NCI-H526 (cell line): ENCODE data around the gene NUBPL.

Experiments
- DNase-seq, 2 experiments: peaks; one replicate each; lab custom pipeline; 2025; lab: John Stamatoyannopoulos, UW

Gene NUBPL, protein sequence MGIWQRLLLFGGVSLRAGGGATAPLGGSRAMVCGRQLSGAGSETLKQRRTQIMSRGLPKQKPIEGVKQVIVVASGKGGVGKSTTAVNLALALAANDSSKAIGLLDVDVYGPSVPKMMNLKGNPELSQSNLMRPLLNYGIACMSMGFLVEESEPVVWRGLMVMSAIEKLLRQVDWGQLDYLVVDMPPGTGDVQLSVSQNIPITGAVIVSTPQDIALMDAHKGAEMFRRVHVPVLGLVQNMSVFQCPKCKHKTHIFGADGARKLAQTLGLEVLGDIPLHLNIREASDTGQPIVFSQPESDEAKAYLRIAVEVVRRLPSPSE

DNA sequence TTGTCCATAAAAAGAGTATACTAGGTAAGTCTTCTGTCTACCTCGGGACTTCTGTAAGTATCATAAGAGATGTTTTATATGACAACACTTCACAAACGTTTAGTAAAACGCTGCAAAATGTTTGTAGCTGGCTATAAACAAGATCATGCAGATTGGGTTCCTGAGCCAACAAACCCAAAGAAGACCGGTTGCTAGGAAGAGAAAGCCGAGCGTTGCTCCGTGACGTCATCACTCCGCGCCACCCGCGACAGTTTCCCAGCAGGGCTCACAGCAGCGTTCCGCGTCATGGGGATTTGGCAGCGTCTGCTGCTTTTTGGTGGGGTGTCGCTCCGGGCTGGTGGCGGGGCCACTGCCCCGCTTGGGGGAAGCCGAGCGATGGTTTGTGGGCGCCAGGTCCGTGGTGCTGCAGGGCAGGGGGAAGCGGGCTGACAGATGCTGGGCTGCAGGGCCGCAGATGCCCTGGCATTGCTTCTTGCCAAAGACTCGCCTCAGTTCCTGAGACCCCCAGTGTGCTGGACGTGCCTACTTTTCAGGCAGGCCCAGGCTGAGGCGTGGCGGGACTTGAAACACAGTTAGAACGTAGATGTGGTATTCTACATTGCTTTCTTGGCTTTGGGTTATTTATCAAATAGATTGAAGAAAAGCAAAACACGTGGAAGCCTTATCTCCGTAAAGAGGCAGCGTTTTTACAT, at the start of gene NUBPL:
NUBPL (plus strand) TSS at position 250 of the 692 bp plus-strand sequence; CDS start at position 286, 36 bp downstream.
- peak; percentile 74 to 92 for DNase-seq

- DNase-seq = no peak
These were observed 34.1 kb upstream of the NUBPL start for GRCh38 chr14:31527087-31527486.

DNA sequence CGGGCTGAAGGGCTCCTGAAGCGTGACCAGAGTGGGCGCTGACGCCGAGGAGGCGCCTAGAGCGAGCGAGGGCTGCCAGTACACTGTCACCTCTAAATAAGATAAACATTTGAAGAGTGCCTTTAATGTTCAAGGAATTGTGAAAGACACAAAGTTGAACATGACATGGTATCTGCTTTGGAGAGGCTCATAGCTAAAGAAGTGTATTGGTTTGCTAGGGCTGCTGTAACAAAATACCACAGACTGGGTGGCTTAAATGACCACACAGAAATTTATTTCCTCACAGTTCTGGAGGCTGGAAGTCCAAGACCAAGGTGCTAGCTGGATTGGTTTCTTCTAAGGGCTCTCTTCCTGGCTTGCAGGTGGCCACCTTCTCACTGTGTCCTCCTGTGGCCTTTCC, 33.7 kb upstream of the NUBPL start:
- no peak for DNase-seq

- no peak for DNase-seq
These were observed 32.2 kb upstream of the NUBPL start for GRCh38 chr14:31529053-31529452.

- no peak for DNase-seq
These were observed 31.1 kb upstream of the NUBPL start for GRCh38 chr14:31530136-31530535.

DNA sequence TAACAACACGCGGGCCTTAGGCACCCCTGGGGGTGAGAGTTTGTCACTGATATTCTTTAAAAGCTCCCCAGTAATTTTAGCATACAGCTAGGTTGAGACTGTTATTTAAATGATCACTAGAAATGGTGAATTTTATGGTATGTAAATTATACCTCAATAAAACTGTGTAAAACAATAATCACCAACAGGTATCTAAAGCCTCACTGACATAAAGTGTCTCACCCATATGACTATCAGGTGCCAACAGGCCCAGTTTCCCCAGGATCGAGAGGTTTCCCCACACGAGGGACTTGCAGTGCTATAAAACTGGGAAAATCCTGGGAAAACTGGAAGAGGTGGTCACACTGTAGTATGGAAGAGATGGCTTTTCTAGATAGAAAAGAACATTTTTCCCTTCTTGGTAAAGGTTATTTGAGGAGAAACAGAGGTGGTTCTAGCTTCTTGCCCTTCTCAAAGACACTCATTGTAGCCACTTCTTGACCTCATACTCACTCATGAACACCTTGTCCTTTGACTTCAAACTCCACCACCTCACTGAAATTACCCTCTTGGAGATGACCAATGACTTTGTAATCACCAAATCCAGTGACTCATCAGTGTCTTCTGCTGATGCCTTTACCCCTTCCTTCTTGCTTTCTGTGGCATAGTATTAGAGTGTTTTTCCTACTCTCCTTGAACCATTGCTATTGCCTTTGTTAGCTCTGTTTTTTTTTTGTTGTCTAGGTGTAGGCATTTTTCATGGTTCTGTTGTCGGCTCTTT, 24.8 kb upstream of the NUBPL start:
- DNase-seq = peak in 1 of 2 experiments; percentile 5

GRCh38 chr14:31541702-31542101, 19.5 kb upstream of the NUBPL start:
- DNase-seq = no peak

- peak in 1 of 2 experiments; percentile 1 for DNase-seq
These were observed 17.0 kb upstream of the NUBPL start for GRCh38 chr14:31543969-31544799.

GRCh38 chr14:31544816-31545215, 16.4 kb upstream of the NUBPL start:
- DNase-seq = no peak

DNA sequence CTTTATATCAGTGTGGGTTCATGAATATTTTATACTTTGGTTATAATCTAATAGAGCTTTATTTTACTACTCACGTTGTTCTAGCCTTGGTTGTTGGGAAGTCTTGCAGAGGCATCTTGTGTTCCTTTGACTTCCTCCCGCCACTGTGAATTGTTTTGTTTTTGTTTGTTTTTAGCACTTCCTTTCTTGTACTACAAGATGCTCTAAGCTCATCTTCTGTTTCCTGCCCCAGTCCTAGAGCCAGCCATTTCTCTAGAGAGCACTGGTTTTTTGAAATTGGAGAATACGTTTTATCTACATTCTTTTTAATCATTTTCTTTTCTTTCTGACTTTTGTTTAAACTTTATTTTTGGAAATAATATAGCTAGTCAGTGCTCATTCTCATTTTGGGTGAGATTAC, 15.9 kb upstream of the NUBPL start:
- DNase-seq = no peak

DNA sequence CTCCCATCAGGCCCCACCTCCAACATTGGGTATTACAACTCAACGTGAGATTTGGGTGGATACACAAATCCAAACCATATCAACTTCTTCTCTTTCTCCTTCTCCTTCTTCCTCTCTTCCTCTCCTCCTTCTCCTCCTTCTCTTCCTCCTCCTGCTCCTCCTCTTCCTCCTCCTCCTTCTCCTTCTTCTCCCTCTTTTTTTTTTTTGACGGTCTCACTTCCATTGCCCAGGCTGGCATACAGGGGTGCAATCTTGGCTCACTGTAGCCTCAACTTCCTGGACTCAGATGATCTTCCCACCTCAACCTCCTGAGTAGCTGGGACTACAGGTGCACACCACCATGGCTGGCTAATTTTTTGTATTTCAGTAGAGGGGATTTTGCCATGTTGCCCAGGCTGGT, 11.4 kb upstream of the NUBPL start:
- no peak for DNase-seq

DNA sequence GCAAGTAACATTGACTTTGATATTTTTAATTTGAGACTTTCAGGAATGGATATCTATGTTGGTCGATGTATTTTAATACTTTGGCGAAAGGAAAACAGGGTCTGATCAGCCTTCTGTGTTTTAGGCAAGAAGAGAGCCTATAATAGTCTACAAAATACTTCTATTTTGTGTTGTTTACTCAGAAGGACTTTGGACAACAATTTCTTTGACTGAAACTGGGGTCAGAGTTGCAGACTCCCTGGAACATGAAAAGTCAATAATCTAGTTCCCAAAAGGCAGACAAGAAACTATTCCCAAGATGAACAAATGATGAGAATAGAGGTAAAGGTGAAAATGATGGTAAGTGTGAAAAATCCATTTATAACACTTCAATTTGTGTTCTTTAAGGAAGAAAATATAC, 10.6 kb upstream of the NUBPL start:
- DNase-seq = no peak

- no peak for DNase-seq
These were observed 5.0 kb upstream of the NUBPL start for GRCh38 chr14:31556191-31556590.

- DNase-seq = no peak
These were observed 1.3 kb upstream of the NUBPL start for GRCh38 chr14:31559939-31560338.

- DNase-seq = no peak
These were observed 447 bp upstream of the NUBPL start for GRCh38 chr14:31560759-31561154.

DNA sequence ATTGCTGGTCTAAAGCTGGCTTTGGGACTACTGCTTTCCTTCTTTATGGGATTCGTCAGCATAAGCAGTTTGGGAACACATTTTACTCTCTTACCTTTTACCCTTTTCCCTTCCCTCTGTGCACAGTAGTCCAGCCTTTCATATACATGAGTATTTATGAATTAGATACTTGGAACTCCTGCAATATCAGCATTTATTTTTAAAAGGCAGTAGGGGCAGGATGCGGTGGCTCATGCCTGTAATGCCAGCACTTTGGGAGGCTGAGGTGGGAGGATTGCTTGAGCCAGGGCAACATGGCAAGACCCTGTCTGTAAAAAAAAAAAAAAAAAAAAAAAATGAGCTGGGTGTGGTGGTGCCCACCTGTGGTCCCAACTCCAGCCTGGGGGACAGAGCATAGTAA, 3.0 kb downstream of the NUBPL start:
- no peak for DNase-seq

DNA sequence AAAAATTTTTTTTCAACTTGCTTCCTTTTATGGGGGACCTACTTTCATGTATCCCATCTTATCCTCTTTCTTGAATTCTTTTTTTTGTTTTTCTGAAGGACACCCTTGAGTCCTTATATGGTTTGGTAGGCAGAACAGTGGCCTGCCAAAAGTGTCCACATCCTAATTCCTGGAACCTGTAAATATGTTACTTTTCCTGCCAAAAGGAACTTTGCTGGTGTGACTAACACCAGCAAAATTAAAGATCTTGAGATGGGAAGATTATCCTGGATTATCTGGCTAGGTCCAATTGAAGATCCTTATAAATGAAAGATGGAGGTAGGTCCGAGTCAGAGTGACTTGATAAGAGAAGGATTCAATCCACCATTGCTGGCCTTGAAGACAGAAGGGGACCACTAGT, 5.3 kb downstream of the NUBPL start:
- DNase-seq = no peak

- no peak for DNase-seq
These were observed 6.5 kb downstream of the NUBPL start for GRCh38 chr14:31567655-31568054.

DNA sequence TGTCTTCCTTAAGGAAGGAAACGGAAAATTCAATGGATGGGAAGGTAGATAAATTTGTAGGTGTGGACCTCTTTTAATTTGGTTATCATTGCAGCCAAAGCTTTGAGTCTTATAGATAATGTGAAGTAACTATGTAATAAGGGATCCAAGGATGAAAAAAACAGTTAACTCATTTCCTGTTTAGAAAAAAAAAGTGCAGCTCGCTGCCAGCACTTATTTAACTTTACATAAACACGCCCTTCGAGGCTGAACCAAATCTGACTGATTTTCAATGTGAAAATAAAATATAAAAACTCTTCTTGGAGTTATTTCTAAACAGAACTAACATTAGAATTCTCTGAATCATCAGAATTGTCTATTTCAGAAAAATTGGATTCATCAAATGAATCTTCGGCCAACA, 7.0 kb downstream of the NUBPL start:
- no peak for DNase-seq

GRCh38 chr14:31568671-31569070, 7.5 kb downstream of the NUBPL start:
- no peak for DNase-seq

- no peak for DNase-seq
These were observed 11.8 kb downstream of the NUBPL start for GRCh38 chr14:31572955-31573354.

DNA sequence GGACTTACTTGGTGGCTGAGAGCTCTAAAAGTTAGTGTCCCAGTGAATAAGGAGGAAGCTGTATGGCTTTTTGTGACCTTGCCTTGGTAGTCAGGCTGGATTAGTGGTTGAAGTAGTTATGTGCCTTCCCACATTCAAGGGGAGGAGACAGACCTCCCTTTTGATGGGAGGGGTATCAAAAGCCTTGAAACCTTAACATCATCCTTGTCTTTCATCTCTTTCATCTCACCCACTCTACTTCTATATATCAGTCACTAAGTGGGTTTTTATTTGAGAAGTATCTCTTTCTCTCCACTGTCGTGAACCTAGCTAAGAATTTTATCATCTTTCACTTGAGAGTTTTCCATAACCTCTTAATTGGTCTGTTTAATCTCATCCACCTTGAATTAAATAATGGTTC, 15.7 kb downstream of the NUBPL start:
- DNase-seq = no peak
